ENCODE results near the gene STXBP1. TPM values are rescaled to one million over a fixed set of nuclear protein-coding genes. Genes with fewer than 3 reads are reported as not detected.

STXBP1 gene
- total and polyA plus RNA-seq, 2 experiments from 2014 or later = 48.6 to 50.4 TPM

DNA sequence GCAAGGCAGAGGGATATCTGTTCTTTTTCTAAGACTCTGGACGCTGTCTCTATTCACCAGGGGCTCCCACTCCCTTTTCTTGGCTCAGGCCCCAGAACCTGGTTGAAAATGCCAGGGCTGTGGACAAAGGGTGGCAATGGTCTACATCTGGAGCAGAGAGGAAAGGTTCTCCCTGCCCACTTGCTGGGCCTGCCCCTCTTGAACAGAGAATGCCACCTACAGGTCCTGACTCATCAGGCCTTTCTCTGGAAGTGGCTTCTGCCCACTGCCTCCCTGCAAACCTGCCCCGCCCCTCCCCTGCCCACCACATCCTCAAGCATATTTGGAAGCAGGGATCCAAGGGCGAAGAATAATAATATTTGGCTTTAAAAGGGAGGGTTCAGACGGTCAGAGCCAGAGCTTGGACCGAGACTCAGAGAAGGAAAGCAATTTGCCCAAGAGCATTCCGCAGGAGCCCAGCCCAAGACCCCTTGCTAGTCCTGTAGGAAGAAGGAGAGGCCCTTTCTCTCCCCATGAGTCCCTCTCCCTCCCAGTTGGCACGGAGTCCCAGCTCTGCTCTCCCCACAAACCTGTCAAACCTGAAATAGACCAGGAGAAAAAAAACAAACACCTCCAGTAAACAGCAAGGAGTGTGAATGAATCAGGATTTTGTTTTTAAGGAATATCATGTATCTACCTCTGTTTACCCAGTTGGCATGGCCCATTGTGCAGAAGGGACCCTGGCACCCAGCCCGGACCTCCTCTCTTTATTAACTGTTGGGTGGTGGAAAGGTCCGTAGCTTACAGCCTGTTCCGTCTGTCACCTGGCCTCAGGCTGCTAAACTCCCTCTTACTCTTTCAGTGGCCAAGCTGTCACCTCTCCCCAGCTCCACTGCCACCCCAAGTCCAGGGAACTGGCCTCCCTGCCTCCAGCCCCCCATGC is 37.7 kb upstream of the STXBP1 start (continued):
- TF ChIP-seq, protein P1, sequence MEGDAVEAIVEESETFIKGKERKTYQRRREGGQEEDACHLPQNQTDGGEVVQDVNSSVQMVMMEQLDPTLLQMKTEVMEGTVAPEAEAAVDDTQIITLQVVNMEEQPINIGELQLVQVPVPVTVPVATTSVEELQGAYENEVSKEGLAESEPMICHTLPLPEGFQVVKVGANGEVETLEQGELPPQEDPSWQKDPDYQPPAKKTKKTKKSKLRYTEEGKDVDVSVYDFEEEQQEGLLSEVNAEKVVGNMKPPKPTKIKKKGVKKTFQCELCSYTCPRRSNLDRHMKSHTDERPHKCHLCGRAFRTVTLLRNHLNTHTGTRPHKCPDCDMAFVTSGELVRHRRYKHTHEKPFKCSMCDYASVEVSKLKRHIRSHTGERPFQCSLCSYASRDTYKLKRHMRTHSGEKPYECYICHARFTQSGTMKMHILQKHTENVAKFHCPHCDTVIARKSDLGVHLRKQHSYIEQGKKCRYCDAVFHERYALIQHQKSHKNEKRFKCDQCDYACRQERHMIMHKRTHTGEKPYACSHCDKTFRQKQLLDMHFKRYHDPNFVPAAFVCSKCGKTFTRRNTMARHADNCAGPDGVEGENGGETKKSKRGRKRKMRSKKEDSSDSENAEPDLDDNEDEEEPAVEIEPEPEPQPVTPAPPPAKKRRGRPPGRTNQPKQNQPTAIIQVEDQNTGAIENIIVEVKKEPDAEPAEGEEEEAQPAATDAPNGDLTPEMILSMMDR (conservative IDR thresholded peaks at IDR 0.05; ENCODE audit: low read depth in 2 of 2) = no peak
- TF ChIP-seq, protein P2, sequence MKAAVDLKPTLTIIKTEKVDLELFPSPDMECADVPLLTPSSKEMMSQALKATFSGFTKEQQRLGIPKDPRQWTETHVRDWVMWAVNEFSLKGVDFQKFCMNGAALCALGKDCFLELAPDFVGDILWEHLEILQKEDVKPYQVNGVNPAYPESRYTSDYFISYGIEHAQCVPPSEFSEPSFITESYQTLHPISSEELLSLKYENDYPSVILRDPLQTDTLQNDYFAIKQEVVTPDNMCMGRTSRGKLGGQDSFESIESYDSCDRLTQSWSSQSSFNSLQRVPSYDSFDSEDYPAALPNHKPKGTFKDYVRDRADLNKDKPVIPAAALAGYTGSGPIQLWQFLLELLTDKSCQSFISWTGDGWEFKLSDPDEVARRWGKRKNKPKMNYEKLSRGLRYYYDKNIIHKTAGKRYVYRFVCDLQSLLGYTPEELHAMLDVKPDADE (IDR thresholded peaks at IDR 0.05) = no peak
- TF ChIP-seq, protein P3, sequence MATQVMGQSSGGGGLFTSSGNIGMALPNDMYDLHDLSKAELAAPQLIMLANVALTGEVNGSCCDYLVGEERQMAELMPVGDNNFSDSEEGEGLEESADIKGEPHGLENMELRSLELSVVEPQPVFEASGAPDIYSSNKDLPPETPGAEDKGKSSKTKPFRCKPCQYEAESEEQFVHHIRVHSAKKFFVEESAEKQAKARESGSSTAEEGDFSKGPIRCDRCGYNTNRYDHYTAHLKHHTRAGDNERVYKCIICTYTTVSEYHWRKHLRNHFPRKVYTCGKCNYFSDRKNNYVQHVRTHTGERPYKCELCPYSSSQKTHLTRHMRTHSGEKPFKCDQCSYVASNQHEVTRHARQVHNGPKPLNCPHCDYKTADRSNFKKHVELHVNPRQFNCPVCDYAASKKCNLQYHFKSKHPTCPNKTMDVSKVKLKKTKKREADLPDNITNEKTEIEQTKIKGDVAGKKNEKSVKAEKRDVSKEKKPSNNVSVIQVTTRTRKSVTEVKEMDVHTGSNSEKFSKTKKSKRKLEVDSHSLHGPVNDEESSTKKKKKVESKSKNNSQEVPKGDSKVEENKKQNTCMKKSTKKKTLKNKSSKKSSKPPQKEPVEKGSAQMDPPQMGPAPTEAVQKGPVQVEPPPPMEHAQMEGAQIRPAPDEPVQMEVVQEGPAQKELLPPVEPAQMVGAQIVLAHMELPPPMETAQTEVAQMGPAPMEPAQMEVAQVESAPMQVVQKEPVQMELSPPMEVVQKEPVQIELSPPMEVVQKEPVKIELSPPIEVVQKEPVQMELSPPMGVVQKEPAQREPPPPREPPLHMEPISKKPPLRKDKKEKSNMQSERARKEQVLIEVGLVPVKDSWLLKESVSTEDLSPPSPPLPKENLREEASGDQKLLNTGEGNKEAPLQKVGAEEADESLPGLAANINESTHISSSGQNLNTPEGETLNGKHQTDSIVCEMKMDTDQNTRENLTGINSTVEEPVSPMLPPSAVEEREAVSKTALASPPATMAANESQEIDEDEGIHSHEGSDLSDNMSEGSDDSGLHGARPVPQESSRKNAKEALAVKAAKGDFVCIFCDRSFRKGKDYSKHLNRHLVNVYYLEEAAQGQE (IDR thresholded peaks at IDR 0.05; ENCODE audit: unreplicated experiment) = no peak
- TF ChIP-seq STAT1 (IDR thresholded peaks at IDR 0.05; ENCODE audit: unreplicated experiment) (no peak), POLR2AphosphoS5 (IDR thresholded peaks at IDR 0.05; ENCODE audit: low read depth) (no peak), ZNF331 (CRISPR knock-in tag; IDR thresholded peaks at IDR 0.05; ENCODE audit: low read depth) (no peak), ZNF114 (CRISPR knock-in tag; IDR thresholded peaks at IDR 0.05) (no peak), NANOG (IDR thresholded peaks at IDR 0.05; ENCODE audit: borderline replicate concordance) (no peak), CREB1 (CRISPR knock-in tag; IDR thresholded peaks at IDR 0.05; ENCODE audit: low read depth) (no peak)

DNA sequence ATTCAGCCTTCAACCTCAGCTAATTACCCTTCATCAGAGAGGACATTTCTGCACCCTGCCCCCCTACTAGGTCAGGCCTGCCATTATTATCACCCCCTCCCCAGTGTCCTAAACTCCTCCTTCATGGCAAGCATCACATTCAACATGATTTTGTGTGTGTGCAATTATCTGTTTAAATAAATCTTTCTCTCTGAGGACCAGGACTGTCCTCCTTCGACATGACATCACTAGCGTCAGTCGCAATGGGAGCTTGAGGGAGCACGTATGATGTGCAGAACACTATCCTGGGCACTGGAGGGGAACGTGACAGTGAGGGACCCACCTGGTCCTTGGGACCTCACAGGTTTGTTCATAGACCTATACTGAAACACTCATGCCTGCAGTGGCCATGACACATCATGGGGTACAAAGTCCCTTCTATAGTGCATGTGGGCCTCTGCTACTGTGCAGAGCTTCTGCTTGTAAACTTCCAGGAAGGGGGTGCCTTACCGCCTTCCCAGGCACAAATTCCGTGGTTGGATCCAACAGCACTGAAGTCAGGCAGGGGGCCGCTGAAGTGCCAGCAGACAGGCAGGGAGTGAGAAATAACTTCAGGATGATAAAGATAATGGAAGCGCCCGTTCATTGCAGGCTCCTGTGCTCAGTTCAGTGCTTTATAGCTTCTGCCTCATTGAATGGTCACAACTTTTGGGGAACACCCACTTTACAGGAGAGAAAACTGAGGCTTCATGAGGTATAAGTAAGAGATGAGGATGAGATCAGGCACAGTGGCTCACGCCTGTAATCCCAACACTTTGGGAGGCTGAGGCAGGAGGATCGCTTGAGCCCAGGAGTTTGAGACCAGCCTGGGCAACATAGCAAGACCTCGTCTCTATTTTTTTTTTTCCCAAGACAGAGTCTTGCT is 36.0 kb upstream of the STXBP1 start:
- H4K20me1 ChIP-seq (replicated peaks; ENCODE audit: insufficient read depth) = no peaks in the 10 kb centered on the region
- Mint-ChIP-seq H3K36me3 (ENCODE audit: low read depth) (no peaks in the 10 kb centered on the region), H3K27me3 (ENCODE audit: insufficient read depth, low read depth, poor library complexity) (peaks cover 2% of the 10 kb centered on the region), H3K4me1 (peaks cover 22% of the 10 kb centered on the region), H3K4me3 (no peak overlapping the region), H3K27ac (no peak overlapping the region), H3K9me3 (no peaks in the 10 kb centered on the region)
- no peaks in the 10 kb centered on the region for H3K9me2 ChIP-seq (ENCODE audit: insufficient read depth)
- DNase-seq (ENCODE audit: low spot score) = no peak
- no peak for ATAC-seq
- peaks cover 12% of the 10 kb centered on the region for H3K4me1 ChIP-seq (ENCODE audit: insufficient read depth)
- no peaks in the 10 kb centered on the region for H3K27me3 ChIP-seq (ENCODE audit: insufficient read depth)
- H3K27ac ChIP-seq (ENCODE audit: low read depth) = no peak overlapping the region
- H3K79me2 ChIP-seq (replicated peaks; ENCODE audit: insufficient read depth) = no peaks in the 10 kb centered on the region
- H3F3A ChIP-seq (replicated peaks; ENCODE audit: low read depth) = no peaks in the 10 kb centered on the region
- H2AFZ ChIP-seq = no peak overlapping the region
- H3K36me3 ChIP-seq (ENCODE audit: insufficient read depth) = no peaks in the 10 kb centered on the region
- H3K4me3 ChIP-seq = no peak overlapping the region
- H3K4me2 ChIP-seq = no peak overlapping the region
- TF ChIP-seq, protein P3 (IDR thresholded peaks at IDR 0.05; ENCODE audit: unreplicated experiment) = no peak
- TF ChIP-seq, protein P1 (conservative IDR thresholded peaks at IDR 0.05; ENCODE audit: low read depth in 2 of 2) = no peak
- no peak for TF ChIP-seq JUNB (IDR thresholded peaks at IDR 0.05; ENCODE audit: unreplicated experiment)
- TF ChIP-seq, protein P2 (IDR thresholded peaks at IDR 0.05) = no peak
- no peak for TF ChIP-seq ZNF331 (CRISPR knock-in tag; IDR thresholded peaks at IDR 0.05; ENCODE audit: low read depth)

Measured in GM23338 (cell line).